GM12892 (cell line): Measurements from ENCODE around the gene F8.

ENCODE experiments used
- POLR2A ChIP-seq: IDR thresholded peaks from 2 replicates; pipeline ENCODE4 v1.6.1; 2011; ENCODE audit warnings: low read depth, low read length, control low read depth
- POLR2AphosphoS5 ChIP-seq: IDR thresholded peaks from 2 replicates; pipeline ENCODE4 v1.6.1; 2011; ENCODE audit warnings: low read depth, low read length, control low read depth

GRCh38 chrX:155028877-155029291 is 6.4 kb upstream of the F8 start:
- TF ChIP-seq POLR2A (no peak), POLR2AphosphoS5 (no peak)
